IgD-negative memory B cell (primary cell): ENCODE measurements around the gene TBCC. TPM values are rescaled to one million over a fixed set of nuclear protein-coding genes. Genes with fewer than 3 reads are reported as not detected.
"Not testable (repeated sequence)": the region's sequence is repeated elsewhere in the genome, so short reads cannot be mapped to it uniquely, and the experiment has no call there.

Experiments used
- H3K27ac Mint-ChIP-seq, 3 donors: one replicate each; pipeline ENCODE4 v1.8.0; 2020 to 2022; ENCODE audit warnings: mild to moderate bottlenecking in 3 of 3, mixed read lengths in 3 of 3, moderate library complexity in 1 of 3
- H3K27me3 Mint-ChIP-seq: one replicate; pipeline ENCODE4 v1.8.0; 2021; ENCODE audit warnings: mixed read lengths
- H3K36me3 Mint-ChIP-seq: one replicate; pipeline ENCODE4 v1.8.0; 2020; ENCODE audit warnings: mild to moderate bottlenecking, mixed read lengths
- H3K4me1 Mint-ChIP-seq, 3 donors: one replicate each; pipeline ENCODE4 v1.8.0; 2020 to 2022; ENCODE audit warnings: mixed read lengths in 3 of 3, mild to moderate bottlenecking in 1 of 3
- H3K4me3 Mint-ChIP-seq, 4 donors: one replicate each; pipeline ENCODE4 v1.8.0; 2020 to 2022; ENCODE audit warnings: mild to moderate bottlenecking in 4 of 4, mixed read lengths in 4 of 4, moderate library complexity in 3 of 4
- H3K9me3 Mint-ChIP-seq, 3 donors: one replicate each; pipeline ENCODE4 v1.8.0; 2020 to 2021; ENCODE audit warnings: mixed read lengths in 3 of 3, mild to moderate bottlenecking in 1 of 3
- polyA plus RNA-seq: library from polyadenylated mRNA; unstranded; fragments of 300-500 nt; fragmentation: Illumina TruSeq; gene quantifications from one replicate; pipeline ENCODE4 v1.2.3, GENCODE V29; 2021

Gene TBCC
- polyA plus RNA-seq, 1 donor from 2014 or later = 67.2 TPM

DNA sequence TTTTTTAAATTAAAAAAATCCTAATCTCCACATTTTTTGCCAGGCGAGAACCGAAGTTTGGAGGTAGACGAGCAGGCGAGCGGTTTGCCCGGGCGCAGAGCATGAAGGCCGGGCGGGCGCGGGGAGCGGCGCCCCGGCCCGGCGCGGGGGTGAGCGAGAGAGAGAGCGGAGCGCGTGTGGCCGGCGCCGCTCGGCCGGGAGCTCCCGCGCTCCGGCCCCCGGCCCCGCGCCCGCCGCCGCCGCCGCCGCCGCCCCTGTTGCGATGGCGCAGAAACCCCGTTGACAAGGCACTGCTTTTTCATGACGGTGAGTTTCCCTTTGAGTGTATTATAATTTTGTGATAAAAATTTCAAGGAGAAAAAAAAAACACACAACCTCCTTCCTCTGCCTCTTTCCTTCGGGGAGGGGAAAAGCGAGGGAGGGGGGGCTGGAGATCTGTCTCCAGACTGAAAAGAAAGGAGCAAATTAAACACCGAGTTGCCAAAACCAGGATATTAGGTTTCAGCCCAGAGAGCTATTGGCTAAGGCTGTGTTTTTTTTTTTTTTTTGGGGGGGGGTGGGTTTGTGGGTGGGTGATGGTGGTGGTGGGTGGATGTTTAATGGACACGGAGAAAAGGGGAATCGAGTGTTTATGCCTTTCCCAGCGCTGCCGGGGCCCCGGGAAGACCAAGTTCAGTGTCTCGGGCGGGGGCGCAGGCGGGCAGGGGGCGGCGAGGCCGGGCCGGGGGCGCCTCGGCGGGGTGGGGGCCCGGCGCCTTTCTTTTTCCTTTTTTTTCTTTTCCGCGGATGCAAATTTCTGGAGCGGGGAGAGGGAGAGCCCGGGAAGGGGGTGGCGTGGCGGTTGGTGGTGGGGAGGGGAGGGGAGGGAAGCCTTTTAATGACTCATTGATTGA is 36.1 kb upstream of the TBCC start, which contains the start of gene BICRAL:
TSS of gene BICRAL (plus strand) at position 257 of the 893 bp plus-strand sequence. CDS start 39,971 bp downstream, outside the sequence.
- Mint-ChIP-seq H3K36me3 (peaks cover 1% of the 10 kb centered on the region), H3K27ac (peak within 1 kb of the TSS in 2 of 3 donors; percentile 100), H3K4me1 (peaks cover 27 to 53% (median 30%) of the 10 kb centered on the region in 3 donors), H3K4me3 (peak within 1 kb of the TSS in 3 of 4 donors; percentile 96 to 100 (median 99)), H3K9me3 (peaks cover 0 to 2% (median 0%) of the 10 kb centered on the region in 3 donors), H3K27me3 (no peaks in the 10 kb centered on the region)

DNA sequence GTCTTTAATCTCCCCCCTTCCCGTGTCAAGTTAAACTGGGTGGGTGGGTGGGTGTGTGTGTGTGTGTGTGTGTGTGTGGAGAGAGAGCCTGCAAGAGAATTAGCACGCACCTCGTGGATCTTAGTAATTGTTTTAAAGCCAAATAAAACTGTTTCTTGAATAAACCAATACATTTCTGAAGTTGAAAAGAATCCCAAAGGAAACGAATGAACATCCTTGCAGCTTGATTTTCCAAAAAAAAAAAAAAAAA is 35.6 kb upstream of the TBCC start:
- Mint-ChIP-seq H3K4me1 (peaks cover 32 to 59% (median 33%) of the 10 kb centered on the region in 3 donors), H3K27ac (peak overlapping the region in 2 of 3 donors; percentile 96 to 100), H3K9me3 (peaks cover 0 to 2% (median 0%) of the 10 kb centered on the region in 3 donors), H3K36me3 (peaks cover 1% of the 10 kb centered on the region), H3K27me3 (no peaks in the 10 kb centered on the region), H3K4me3 (peak overlapping the region in 3 of 4 donors; percentile 96 to 100 (median 99))

DNA sequence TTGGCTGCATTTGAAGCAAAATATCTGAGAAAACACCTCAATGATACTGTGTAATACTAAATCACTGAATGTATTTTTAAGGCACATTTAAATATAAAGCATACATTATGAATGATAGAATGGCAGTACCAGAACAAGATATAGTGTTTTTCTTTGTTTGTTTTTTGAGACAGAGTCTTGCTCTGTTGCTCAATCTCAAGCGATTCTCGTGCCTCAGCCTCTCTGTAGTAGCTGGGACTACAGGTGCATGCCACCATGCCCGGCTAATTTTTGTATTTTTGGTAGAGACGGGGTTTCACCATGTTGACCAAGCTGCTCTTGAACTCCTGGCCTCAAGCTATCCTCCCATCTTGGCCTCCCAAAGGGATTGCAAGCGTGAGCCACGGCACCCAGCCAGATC is 33.6 kb upstream of the TBCC start:
- peaks cover 1% of the 10 kb centered on the region for H3K36me3 Mint-ChIP-seq
- peak overlapping the region in 1 of 4 donors; percentile 43 for H3K4me3 Mint-ChIP-seq
- peak overlapping the region in 2 of 3 donors; percentile 85 to 100 for H3K27ac Mint-ChIP-seq
- peaks cover 42 to 61% (median 43%) of the 10 kb centered on the region in 3 donors for H3K4me1 Mint-ChIP-seq
- peaks cover 0 to 2% (median 0%) of the 10 kb centered on the region in 3 donors for H3K9me3 Mint-ChIP-seq
- H3K27me3 Mint-ChIP-seq = no peaks in the 10 kb centered on the region

DNA sequence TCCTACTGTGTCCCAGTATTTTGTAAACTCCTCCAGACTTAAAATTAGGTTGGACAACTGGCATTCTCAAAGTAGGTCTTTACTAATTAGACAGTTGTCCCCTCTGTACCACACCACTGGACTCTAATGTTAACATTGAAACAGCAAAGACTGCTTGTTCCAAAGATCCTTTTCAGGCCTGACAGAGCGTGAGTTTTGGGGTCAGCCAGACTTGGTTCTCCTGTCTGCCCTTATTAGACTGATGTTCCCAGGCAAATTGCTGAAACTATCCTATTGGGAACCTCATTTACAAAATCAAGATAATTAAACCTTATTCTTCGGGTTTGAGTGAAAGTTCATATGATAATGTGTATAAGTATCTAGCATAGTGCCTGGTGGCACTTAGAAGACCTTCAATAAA is 32.2 kb upstream of the TBCC start:
- peaks cover 51 to 60% (median 52%) of the 10 kb centered on the region in 3 donors for H3K4me1 Mint-ChIP-seq
- H3K9me3 Mint-ChIP-seq = peaks cover 0 to 2% (median 0%) of the 10 kb centered on the region in 3 donors
- H3K27ac Mint-ChIP-seq = peak overlapping the region in 2 of 3 donors; percentile 91 to 99
- H3K4me3 Mint-ChIP-seq = peak overlapping the region in 2 of 4 donors; percentile 6 to 87
- H3K27me3 Mint-ChIP-seq = no peaks in the 10 kb centered on the region
- peaks cover 1% of the 10 kb centered on the region for H3K36me3 Mint-ChIP-seq

DNA sequence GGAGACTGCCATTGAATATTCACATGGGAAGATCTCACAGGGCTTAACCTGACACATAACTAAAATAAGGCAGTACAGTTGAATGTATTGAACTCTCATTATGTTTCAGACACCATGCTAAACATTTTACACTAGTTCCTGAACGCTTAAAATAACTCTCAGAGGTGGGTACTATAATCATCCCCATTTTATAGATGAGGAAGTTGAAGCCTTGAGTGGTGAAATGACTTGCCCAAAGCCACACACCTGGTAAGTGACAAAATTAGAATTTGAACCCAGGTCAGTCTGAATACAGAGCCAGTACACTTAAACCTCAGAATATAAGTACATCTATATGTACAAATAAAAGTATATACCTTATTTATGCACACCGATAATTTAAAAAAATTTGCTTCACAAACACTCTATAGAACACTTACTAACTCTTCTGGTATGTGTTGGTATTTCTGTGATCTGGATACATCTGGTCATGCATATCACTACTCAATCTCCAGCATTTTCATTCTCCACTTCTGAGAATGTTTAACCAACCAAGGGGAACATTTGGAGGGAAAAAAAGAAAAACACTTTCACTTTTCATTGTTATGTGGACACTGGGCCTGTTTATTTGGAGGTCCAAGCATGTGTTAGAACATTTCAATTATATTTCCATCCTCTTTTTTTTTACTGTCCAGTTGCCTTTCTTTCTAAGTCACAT is 31.4 kb upstream of the TBCC start:
- Mint-ChIP-seq H3K4me1 (peaks cover 55 to 64% (median 57%) of the 10 kb centered on the region in 3 donors), H3K27me3 (no peaks in the 10 kb centered on the region), H3K36me3 (no peaks in the 10 kb centered on the region), H3K9me3 (peaks cover 0 to 2% (median 0%) of the 10 kb centered on the region in 3 donors), H3K27ac (peak overlapping the region in 2 of 3 donors; percentile 91 to 99), H3K4me3 (peak overlapping the region; percentile 49 to 78 (median 70))

DNA sequence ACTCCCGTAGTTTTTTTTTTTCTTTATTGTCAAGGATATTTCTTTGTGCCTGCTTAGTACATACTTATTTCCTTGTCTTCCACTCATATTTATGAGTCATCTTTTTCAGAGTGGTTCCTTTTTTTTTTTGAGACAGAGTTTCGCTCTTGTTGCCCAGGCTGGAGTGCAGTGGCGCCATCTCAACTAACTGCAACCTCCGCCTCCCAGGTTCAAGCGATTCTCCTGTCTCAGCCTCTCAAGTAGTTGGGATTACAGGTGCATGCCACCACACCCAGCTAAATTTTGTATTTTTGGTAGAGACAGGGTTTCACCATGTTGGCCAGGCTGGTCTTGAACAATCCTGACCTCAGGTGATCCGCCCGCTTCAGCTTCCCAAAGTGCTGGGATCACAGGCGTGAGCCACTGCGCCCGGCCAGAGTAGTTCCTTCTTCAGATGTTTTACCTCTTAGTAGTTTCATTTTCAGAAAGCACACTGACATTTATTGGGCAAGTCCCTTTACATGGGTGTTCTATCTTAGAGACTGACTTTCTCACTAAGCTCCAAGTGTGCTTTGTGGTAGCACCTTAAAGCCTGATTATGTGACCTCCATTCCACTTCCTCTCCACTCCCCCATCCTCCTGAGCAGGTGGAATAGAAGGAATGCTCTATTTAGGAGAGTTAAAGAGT is 29.1 kb upstream of the TBCC start:
- not testable (repeated sequence) for H3K27me3 Mint-ChIP-seq, H3K9me3 Mint-ChIP-seq, H3K36me3 Mint-ChIP-seq
- peaks cover 58 to 67% (median 60%) of the 10 kb centered on the region in 3 donors for H3K4me1 Mint-ChIP-seq
- H3K27ac Mint-ChIP-seq = peak overlapping the region; percentile 99
- peak overlapping the region; percentile 82 to 93 (median 92) for H3K4me3 Mint-ChIP-seq

DNA sequence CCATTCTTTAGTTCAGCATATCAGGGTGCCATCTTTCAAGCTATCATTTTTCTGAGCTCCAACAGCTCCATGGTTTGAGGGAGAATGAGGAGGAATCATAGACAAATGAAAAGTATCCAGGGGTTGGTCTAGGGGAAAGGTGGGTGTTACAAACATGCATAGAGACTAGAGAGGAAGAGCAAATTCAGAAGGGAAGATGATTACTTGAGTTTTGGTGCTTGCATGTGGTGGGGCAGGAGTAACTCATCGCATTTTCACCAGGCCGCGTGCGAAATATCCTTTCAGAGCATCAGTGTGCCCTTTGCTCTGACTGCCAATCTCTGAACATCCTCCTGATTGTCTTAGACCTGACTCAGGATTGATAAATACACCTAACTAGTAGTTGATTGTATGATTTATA is 28.3 kb upstream of the TBCC start:
- H3K9me3 Mint-ChIP-seq = no peaks in the 10 kb centered on the region
- H3K4me3 Mint-ChIP-seq = peak overlapping the region; percentile 81 to 93 (median 88)
- no peaks in the 10 kb centered on the region for H3K36me3 Mint-ChIP-seq
- H3K27ac Mint-ChIP-seq = peak overlapping the region; percentile 99
- H3K27me3 Mint-ChIP-seq = no peaks in the 10 kb centered on the region
- H3K4me1 Mint-ChIP-seq = peaks cover 52 to 60% (median 58%) of the 10 kb centered on the region in 3 donors

DNA sequence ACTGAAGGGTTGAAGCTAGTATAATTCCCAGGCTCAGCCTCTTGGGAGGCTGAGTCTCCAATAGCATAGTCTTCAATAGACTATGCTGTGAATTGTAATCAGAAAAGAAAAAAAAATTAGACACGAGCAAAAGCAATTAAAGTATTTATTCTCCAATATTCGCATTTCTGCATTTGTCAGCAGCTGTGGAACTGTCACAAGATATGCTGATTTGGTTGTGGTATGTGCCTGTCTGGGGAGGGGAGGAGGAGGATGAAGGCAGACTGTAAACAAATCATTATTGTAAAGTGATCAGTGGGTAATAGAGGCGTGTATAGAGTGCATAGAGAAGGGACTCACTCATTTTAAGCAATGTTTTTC is 25.8 kb upstream of the TBCC start:
- peaks cover 39 to 48% (median 42%) of the 10 kb centered on the region in 3 donors for H3K4me1 Mint-ChIP-seq

DNA sequence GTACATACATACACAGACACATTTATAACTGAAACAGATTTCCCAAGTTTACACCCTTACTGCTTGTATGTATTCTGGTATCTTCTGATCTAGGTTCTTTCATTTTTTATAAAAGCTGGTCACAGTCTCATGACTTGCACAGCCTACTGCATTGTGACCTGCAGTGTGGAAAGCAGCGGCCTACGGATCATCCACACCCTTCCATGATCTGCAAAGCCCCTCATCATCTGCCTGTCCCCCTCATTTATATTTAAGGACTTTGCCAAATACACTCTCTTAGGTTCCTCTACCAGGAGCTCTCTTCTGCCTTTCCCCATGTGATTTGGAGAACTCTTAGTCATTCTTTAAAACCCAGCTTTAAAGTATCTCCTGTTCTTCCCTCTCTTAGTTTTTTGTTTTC is 23.9 kb upstream of the TBCC start:
- no peaks in the 10 kb centered on the region for H3K27me3 Mint-ChIP-seq
- H3K27ac Mint-ChIP-seq = peak overlapping the region; percentile 81 to 98 (median 97)
- H3K36me3 Mint-ChIP-seq = peaks cover 4% of the 10 kb centered on the region
- peak overlapping the region in 2 of 4 donors; percentile 33 to 34 for H3K4me3 Mint-ChIP-seq
- H3K4me1 Mint-ChIP-seq = peaks cover 33 to 41% (median 37%) of the 10 kb centered on the region in 3 donors
- H3K9me3 Mint-ChIP-seq = no peaks in the 10 kb centered on the region

More for the DNA sequence above, 25.8 kb upstream of the TBCC start:
- H3K27me3 Mint-ChIP-seq = no peaks in the 10 kb centered on the region
- H3K9me3 Mint-ChIP-seq = no peaks in the 10 kb centered on the region
- H3K4me3 Mint-ChIP-seq = peak overlapping the region; percentile 73 to 92 (median 88)
- peak overlapping the region; percentile 97 to 99 (median 98) for H3K27ac Mint-ChIP-seq
- peaks cover 2% of the 10 kb centered on the region for H3K36me3 Mint-ChIP-seq

DNA sequence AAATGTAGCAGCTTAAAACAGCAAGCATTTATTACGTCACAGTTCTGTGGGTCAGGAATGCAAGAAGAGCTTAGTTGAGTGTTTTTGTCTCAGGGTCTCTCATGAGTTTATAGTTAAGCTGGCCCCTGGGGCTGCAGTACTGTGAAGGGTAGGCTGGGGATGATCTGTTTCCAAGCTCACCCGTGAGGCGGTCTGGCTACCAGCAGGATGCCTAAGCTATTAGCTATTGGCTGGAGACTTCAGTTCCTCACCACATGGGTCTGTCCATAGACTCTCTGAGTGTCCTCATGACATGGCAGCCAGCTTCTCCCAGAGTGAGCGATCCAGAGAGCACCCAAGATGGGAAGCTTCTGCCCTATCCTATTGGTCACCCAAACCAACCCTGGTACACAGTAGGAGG is 23.1 kb upstream of the TBCC start:
- Mint-ChIP-seq H3K27me3 (no peaks in the 10 kb centered on the region), H3K9me3 (no peaks in the 10 kb centered on the region), H3K36me3 (peaks cover 4% of the 10 kb centered on the region), H3K4me1 (peaks cover 26 to 34% (median 29%) of the 10 kb centered on the region in 3 donors), H3K4me3 (no peak overlapping the region), H3K27ac (peak overlapping the region; percentile 81 to 98 (median 97))

DNA sequence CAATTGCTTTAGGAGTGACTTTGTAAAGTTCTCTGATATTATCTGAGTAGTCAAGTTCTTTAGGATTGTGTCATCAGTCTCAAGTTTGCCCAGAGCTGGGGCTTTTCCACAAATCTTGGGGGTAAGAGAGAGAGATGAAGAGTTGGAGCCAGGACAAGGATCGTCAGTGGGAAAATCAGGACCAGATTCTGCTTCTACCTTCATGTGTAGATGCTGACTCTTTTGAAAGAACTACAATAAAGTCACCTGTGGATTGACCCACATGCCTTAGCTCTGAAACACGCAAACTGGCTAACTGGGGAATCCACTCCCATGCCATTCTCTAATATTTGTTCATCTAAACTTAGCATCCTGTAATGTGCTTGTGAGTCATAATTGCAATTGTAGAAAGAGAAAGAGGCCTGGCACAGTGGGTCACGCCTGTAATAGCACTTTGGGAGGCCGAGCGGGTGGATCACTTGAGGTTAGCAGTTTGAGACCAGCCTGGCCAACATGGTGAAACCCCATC is 20.3 kb upstream of the TBCC start:
- H3K27ac Mint-ChIP-seq = peak overlapping the region in 2 of 3 donors; percentile 59 to 81
- peaks cover 4% of the 10 kb centered on the region for H3K36me3 Mint-ChIP-seq
- H3K27me3 Mint-ChIP-seq = no peaks in the 10 kb centered on the region
- no peak overlapping the region for H3K4me3 Mint-ChIP-seq
- H3K4me1 Mint-ChIP-seq = peaks cover 8 to 16% (median 13%) of the 10 kb centered on the region in 3 donors
- no peaks in the 10 kb centered on the region for H3K9me3 Mint-ChIP-seq

DNA sequence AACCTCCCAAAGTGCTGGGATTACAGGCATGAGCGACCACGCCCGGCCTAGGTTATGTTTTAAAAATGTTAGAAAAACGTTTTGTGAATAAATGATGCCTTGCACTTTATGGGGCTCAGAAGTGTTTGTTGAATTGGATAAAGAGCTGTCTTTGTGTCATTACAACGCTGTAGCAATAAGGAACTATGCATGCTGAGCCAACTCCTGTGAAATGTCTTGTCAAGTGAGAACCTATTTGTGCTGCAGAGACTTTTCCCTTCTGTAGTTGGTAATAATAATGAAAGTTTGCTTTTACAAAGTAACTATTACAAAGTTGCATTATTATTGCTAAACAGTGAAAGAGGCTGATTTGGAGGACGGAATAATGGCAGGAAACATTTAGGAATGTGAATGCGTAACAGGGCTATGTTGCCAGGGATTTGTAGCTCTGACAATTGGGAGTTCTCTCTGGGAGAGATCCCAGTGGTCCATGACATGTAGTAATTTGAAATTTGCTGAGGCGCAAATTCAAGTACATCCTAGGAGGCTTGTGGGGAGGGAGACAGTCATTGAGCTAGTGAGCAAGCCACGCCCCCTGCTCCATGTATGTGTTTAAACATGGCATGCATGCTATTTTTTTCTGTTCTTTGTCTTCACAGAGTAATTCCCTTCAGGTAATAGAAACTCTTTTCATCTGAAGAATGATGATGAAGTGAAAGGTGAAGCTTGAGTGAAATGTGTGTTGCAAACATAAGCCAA is 19.2 kb upstream of the TBCC start:
- no peak overlapping the region for H3K4me3 Mint-ChIP-seq
- no peaks in the 10 kb centered on the region for H3K27me3 Mint-ChIP-seq
- H3K27ac Mint-ChIP-seq = peak overlapping the region in 2 of 3 donors; percentile 31 to 81
- H3K4me1 Mint-ChIP-seq = peaks cover 5 to 12% (median 6%) of the 10 kb centered on the region in 3 donors
- no peaks in the 10 kb centered on the region for H3K9me3 Mint-ChIP-seq
- H3K36me3 Mint-ChIP-seq = peaks cover 4% of the 10 kb centered on the region

DNA sequence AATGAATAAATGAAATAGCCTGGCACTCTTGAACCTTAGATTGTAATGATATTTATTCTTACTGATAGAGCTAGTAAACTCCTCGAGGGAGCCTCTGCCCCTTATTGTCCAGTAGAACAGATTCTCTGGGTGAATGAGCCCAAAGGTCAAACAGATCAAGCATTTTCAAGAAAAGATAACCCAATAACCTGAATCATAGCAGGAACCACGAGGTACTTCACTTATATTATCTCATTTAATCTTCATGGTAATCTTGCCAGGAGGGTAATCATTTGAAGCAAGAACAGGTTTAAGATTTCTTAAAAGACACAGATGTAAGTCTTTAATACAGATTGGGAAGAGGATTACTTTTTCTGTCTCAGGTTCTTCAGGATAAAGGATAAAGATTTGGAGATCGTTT is 17.0 kb upstream of the TBCC start:
- H3K27me3 Mint-ChIP-seq = no peaks in the 10 kb centered on the region
- no peaks in the 10 kb centered on the region for H3K9me3 Mint-ChIP-seq
- H3K36me3 Mint-ChIP-seq = peaks cover 7% of the 10 kb centered on the region
- H3K27ac Mint-ChIP-seq = no peak overlapping the region
- H3K4me1 Mint-ChIP-seq = peaks cover 7 to 11% (median 8%) of the 10 kb centered on the region in 3 donors
- H3K4me3 Mint-ChIP-seq = no peak overlapping the region

DNA sequence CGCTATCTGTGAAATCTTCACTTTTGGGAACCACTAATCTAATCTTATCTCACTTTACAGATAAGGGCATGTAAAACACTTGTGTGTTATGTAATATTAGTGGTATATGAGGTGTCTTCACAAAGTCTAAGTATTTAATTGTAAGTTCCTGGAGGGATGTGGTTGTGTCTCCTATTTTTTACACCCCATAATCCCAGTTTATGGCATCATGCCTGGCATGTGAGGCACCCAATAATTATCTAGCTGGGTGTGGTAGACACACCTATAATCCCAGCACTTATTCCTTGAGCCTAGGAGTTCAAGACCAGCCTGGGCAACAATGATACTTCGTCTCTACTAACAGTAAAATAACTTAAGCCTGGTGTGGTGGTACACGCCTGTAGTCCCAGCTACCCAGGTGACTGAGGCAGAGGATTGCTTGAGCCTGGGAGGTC is 16.5 kb upstream of the TBCC start:
- Mint-ChIP-seq H3K36me3 (peaks cover 5% of the 10 kb centered on the region), H3K9me3 (no peaks in the 10 kb centered on the region), H3K4me1 (peaks cover 6 to 16% (median 8%) of the 10 kb centered on the region in 3 donors), H3K27ac (no peak overlapping the region), H3K27me3 (no peaks in the 10 kb centered on the region), H3K4me3 (no peak overlapping the region)
